ENCODE data around the gene WNT1. TPM values are rescaled to one million over a fixed set of nuclear protein-coding genes. Genes with fewer than 3 reads are reported as not detected.
A peak's percentile ranks its signal among the peaks of the same experiment; 100 is the strongest.

The WNT1 gene
- total and polyA plus RNA-seq, 12 donors: not detected

GRCh38 chr12:49026101-49026500 lies 48.0 kb downstream of the WNT1 start:
- peak in 2 of 7 donors; percentile 15 to 26 for DNase-seq
- TF ChIP-seq CTCF (IDR thresholded peaks at IDR 0.05): no peak
- TF ChIP-seq POLR2A (IDR thresholded peaks at IDR 0.05): no peak
- intact Hi-C loops (cut with DNase I): no loop called here
- Histone ChIP-seq H3K36me3 (replicated peaks in 1 of 2) (peaks cover 0 to 87% of the 10 kb centered on the region in 2 donors), H3K27me3 (no peaks in the 10 kb centered on the region), H3K4me3 (no peak overlapping the region), H3K27ac (no peak overlapping the region), H3K9me3 (replicated peaks in 1 of 3) (no peaks in the 10 kb centered on the region), H3K4me1 (replicated peaks in 1 of 2) (no peaks in the 10 kb centered on the region)
- 91 to 96% (median 93%) methylated on average over 20 to 21 of the region's 21 CpGs for WGBS, 4 donors

DNA sequence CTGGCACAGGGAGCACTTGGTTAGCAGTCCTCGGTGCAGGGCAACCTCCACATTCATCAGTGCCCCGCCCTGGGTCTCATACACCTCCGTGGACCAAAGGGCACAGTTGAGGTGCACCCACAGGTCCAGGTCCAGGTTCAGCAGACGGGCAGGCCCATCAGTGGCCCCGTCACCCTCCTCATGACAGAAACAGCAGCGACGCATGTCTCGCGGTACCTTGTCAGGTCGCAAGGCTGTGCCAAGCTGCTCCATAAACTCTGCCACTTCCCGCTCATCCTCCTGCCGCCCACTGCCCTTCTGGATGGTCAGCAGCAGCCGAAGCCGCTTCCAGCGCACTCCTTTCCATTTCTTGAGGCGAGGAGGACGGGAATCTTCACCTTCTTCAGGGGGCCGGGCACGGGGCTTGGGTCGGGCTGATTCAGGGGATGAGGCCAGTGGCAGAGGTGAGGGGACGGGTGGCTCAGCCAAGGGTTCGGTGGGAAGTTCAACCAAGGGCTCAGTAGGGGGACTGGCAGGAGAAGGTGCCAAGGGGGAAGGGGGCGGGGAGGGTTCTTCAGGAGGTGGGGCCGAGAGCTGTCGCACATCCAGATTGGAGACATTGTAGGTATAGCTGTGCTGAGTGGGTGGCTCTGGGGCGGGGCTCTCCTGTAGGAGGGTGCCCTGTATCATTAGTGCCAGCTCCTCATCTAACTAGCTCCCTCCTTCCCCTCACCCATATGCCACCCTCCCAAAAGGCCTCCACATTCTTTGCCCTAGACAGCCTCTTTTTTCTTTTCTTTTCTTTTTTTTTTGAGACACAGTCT lies 48.8 kb downstream of the WNT1 start:
- H3K4me3 ChIP-seq: no peak overlapping the region
- no peak for TF ChIP-seq CTCF (IDR thresholded peaks at IDR 0.05)
- no peak for TF ChIP-seq POLR2A (IDR thresholded peaks at IDR 0.05)
- intact Hi-C loops (cut with DNase I): no loop called here
- no peaks in the 10 kb centered on the region for H3K9me3 ChIP-seq (replicated peaks in 1 of 3)
- H3K27me3 ChIP-seq: no peaks in the 10 kb centered on the region
- H3K4me1 ChIP-seq (replicated peaks in 1 of 2): no peaks in the 10 kb centered on the region
- peaks cover 0 to 87% of the 10 kb centered on the region in 2 donors for H3K36me3 ChIP-seq (replicated peaks in 1 of 2)
- 95 to 96% (median 96%) methylated on average over 17 to 26 of the region's 26 CpGs for WGBS, 4 donors
- no peak overlapping the region for H3K27ac ChIP-seq
- peak in 4 of 7 donors; percentile 13 to 24 (median 22) for DNase-seq

GRCh38 chr12:49027846-49028555 lies 49.9 kb downstream of the WNT1 start:
- TF ChIP-seq POLR2A (IDR thresholded peaks at IDR 0.05): no peak
- TF ChIP-seq CTCF (IDR thresholded peaks at IDR 0.05): no peak
- DNase-seq: peak in 3 of 7 donors; percentile 11 to 38 (median 16)
- peaks cover 0 to 87% of the 10 kb centered on the region in 2 donors for H3K36me3 ChIP-seq (replicated peaks in 1 of 2)
- H3K4me3 ChIP-seq: no peak overlapping the region
- H3K27ac ChIP-seq: no peak overlapping the region
- WGBS, 4 donors: 85 to 91% (median 89%) methylated on average over 7 to 9 of the region's 9 CpGs
- no peaks in the 10 kb centered on the region for H3K27me3 ChIP-seq
- intact Hi-C loops (cut with DNase I): no loop called here
- H3K9me3 ChIP-seq (replicated peaks in 1 of 3): no peaks in the 10 kb centered on the region
- no peaks in the 10 kb centered on the region for H3K4me1 ChIP-seq (replicated peaks in 1 of 2)

DNA sequence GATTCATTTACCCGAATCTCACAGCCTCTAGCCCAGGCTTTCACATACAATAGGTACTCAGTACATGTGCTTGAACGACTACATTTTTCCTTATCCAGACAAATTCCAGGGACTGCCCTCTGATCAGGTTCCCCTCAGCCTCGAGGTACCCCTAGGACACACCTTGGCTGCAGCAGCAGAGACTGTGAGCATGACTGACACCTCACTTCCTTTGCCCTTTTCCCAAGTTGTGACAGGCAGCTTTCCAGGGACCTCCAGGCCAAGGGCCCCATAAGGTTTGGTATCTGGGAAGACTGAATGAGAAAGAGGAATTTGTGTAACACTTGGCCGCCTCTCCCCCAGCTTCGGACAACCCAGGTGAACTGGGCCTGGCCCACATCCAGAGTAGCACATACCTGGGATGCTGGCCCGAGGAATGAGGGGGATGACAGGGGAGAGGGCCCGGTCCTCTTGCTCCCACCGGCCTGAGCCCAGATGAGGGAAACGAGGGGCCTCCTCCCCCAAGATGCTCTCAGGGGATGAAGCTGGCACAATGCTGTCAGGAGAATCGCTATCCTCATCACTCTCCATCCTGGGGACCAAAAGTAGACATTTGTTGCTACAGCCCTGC lies 50.6 kb downstream of the WNT1 start:
- H3K27me3 ChIP-seq: no peaks in the 10 kb centered on the region
- no peak overlapping the region for H3K27ac ChIP-seq
- H3K9me3 ChIP-seq (replicated peaks in 1 of 3): no peaks in the 10 kb centered on the region
- 79 to 91% (median 88%) methylated on average over 10 of the region's 10 CpGs for WGBS, 4 donors
- TF ChIP-seq POLR2A (IDR thresholded peaks at IDR 0.05): no peak
- TF ChIP-seq CTCF (IDR thresholded peaks at IDR 0.05): no peak
- DNase-seq: peak in 1 of 7 donors; percentile 14
- intact Hi-C loops (cut with DNase I): no loop called here
- no peaks in the 10 kb centered on the region for H3K4me1 ChIP-seq (replicated peaks in 1 of 2)
- H3K36me3 ChIP-seq (replicated peaks in 1 of 2): peaks cover 0 to 87% of the 10 kb centered on the region in 2 donors
- H3K4me3 ChIP-seq: no peak overlapping the region
